ENCODE results near the gene IRF9.

GRCh38 chr14:24133735-24134134, 27.3 kb upstream of the IRF9 start:
- TF ChIP-seq, protein P1, sequence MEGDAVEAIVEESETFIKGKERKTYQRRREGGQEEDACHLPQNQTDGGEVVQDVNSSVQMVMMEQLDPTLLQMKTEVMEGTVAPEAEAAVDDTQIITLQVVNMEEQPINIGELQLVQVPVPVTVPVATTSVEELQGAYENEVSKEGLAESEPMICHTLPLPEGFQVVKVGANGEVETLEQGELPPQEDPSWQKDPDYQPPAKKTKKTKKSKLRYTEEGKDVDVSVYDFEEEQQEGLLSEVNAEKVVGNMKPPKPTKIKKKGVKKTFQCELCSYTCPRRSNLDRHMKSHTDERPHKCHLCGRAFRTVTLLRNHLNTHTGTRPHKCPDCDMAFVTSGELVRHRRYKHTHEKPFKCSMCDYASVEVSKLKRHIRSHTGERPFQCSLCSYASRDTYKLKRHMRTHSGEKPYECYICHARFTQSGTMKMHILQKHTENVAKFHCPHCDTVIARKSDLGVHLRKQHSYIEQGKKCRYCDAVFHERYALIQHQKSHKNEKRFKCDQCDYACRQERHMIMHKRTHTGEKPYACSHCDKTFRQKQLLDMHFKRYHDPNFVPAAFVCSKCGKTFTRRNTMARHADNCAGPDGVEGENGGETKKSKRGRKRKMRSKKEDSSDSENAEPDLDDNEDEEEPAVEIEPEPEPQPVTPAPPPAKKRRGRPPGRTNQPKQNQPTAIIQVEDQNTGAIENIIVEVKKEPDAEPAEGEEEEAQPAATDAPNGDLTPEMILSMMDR (IDR thresholded peaks at IDR 0.05 in 4 of 5, conservative IDR thresholded peaks at IDR 0.05 in 1 of 5), result no peak
- TF ChIP-seq POLR2A (IDR thresholded peaks at IDR 0.05), result no peak
